HepG2 (cell line): ENCODE data around the gene CCDC6. TPM values are rescaled to one million over a fixed set of nuclear protein-coding genes. Genes with fewer than 3 reads are reported as not detected.

Source experiments
- ATAC-seq: fragments of 200-7000 bp; cut with Tn5 transposase; 3 replicates; pipeline ENCODE4 v1.9.1; 2020; ENCODE audit warnings: mild to moderate bottlenecking, moderate library complexity
- BruUV-seq: library from RNA; stranded (reverse); fragments of 400-500 nt; replicated peaks from 2 replicates; lab custom pipeline; 2021; lab: Mats Ljungman, UMichigan
- CTCF ChIA-PET: fragments of 300-600 bp; formaldehyde crosslinking; extraction: SDS; loops from one replicate; lab custom pipeline; 2021; ENCODE audit warnings: low total read pairs, inconsistent platforms, low intra/inter-chr PET ratio; lab: Yijun Ruan, JAX
- POLR2A ChIA-PET: fragments of 350-600 bp; sonication (Branson Sonifier 250); formaldehyde crosslinking; loops from one replicate; lab custom pipeline; 2020; ENCODE audit warnings: antibody characterized with exemption, inconsistent platforms; lab: Yijun Ruan, JAX
- DNase-seq: peaks from one replicate; pipeline ENCODE4 v3.0.0-alpha.2; 2015; ENCODE audit warnings: low spot score
- FAIRE-seq: peaks from 3 replicates; lab custom pipeline; 2011; peaks lifted over from hg19 to GRCh38; lab: Jason Lieb, UNC
- H2AFZ ChIP-seq: one replicate; pipeline ENCODE4 v1.6.1; 2011; ENCODE audit warnings: low read length, inconsistent platforms
- H3K27ac ChIP-seq: fragments of 300-600 bp; 3 replicates; pipeline ENCODE4 v1.8.0; 2011; ENCODE audit warnings: mixed run types, mild to moderate bottlenecking, mixed read lengths, low read length, inconsistent platforms; ENCODE audit not compliant: insufficient read depth; ENCODE audit errors: extremely low read length
- H3K27me3 ChIP-seq, 2 experiments: fragments of 200-600 bp in 1 of 2; 2 replicates in 1 of 2; 3 replicates in 1 of 2; pipeline versions ENCODE4 v1.6.0 to v1.8.0; 2011; ENCODE audit warnings: low read length in 2 of 2, mild to moderate bottlenecking in 2 of 2, moderate library complexity in 2 of 2, inconsistent platforms in 1 of 2; ENCODE audit not compliant: insufficient read depth in 2 of 2, control insufficient read depth in 1 of 2
- H3K36me3 ChIP-seq, 2 experiments: fragments of 200-600 bp in 1 of 2; replicated peaks in 1 of 2; 2 replicates in 1 of 2; 3 replicates in 1 of 2; pipeline versions ENCODE4 v1.5.1 to v1.8.0; 2011; ENCODE audit warnings: low read length in 2 of 2, inconsistent platforms in 1 of 2; ENCODE audit not compliant: insufficient read depth in 2 of 2, control insufficient read depth in 1 of 2
- H3K4me1 ChIP-seq: 2 replicates; pipeline ENCODE4 v1.5.1; 2012; ENCODE audit warnings: low read length, inconsistent platforms; ENCODE audit not compliant: insufficient read depth
- H3K4me2 ChIP-seq: 2 replicates; pipeline ENCODE4 v1.6.0; 2011; ENCODE audit warnings: low read depth, low read length, inconsistent platforms
- H3K4me3 ChIP-seq, 3 experiments: fragments of 200-600 bp in 1 of 3; sonication (generic), shearing (Covaris generic) in 1 of 3; replicated peaks in 1 of 3; 2 replicates each; pipeline ENCODE4 v1.5.1; 2011 to 2016; ENCODE audit warnings: low read length in 3 of 3, inconsistent platforms in 2 of 3, low read depth in 2 of 3, mild to moderate bottlenecking in 2 of 3, control low read depth in 1 of 3, mixed read lengths in 1 of 3; ENCODE audit not compliant: insufficient read depth in 1 of 3
- H3K79me2 ChIP-seq: one replicate; pipeline ENCODE4 v1.6.1; 2011; ENCODE audit warnings: low read length, inconsistent platforms; ENCODE audit not compliant: insufficient read depth
- H3K9ac ChIP-seq: 2 replicates; pipeline ENCODE4 v1.6.0; 2011; ENCODE audit warnings: mild to moderate bottlenecking, low read depth, low read length, inconsistent platforms; ENCODE audit not compliant: insufficient read depth
- H3K9me3 ChIP-seq: 2 replicates; pipeline ENCODE4 v1.5.1; 2012; ENCODE audit warnings: mild to moderate bottlenecking, low read length
- H4K20me1 ChIP-seq: 2 replicates; pipeline ENCODE4 v1.6.0; 2011; ENCODE audit warnings: inconsistent platforms, mild to moderate bottlenecking, low read length, moderate library complexity; ENCODE audit not compliant: insufficient read depth
- DR1 ChIP-seq: sonication (generic); formaldehyde crosslinking; IDR thresholded peaks from 2 replicates; pipeline ENCODE4 v1.8.0; 2021; ENCODE audit warnings: mild to moderate bottlenecking, missing genetic modification reagents, inconsistent platforms
- ELF1 ChIP-seq: sonication (generic); formaldehyde crosslinking; IDR thresholded peaks from 2 replicates; pipeline ENCODE4 v1.4.0; 2020; ENCODE audit warnings: missing genetic modification reagents
- FLYWCH1 ChIP-seq: sonication (generic); formaldehyde crosslinking; IDR thresholded peaks from 2 replicates; pipeline ENCODE4 v1.8.1; 2023; ENCODE audit warnings: mild to moderate bottlenecking, missing genetic modification reagents
- FOXC1 ChIP-seq: sonication (generic); formaldehyde crosslinking; IDR thresholded peaks from 2 replicates; pipeline ENCODE4 v1.8.0; 2022; ENCODE audit warnings: mild to moderate bottlenecking, missing genetic modification reagents, borderline replicate concordance
- MLLT10 ChIP-seq: sonication (generic); formaldehyde crosslinking; IDR thresholded peaks from 2 replicates; pipeline ENCODE4 v1.4.0; 2020; ENCODE audit warnings: missing genetic modification reagents
- NAIF1 ChIP-seq: sonication (generic); formaldehyde crosslinking; IDR thresholded peaks from 2 replicates; pipeline ENCODE4 v1.5.0; 2020; ENCODE audit warnings: mild to moderate bottlenecking, missing genetic modification reagents, borderline replicate concordance
- SOX6 ChIP-seq, 2 experiments: fragments of 450-650 bp in 1 of 2; sonication (generic) in 1 of 2; formaldehyde crosslinking in 1 of 2; IDR thresholded peaks; 2 replicates each; pipeline versions ENCODE4 v1.4.0 to v1.6.1; 2017 to 2020; ENCODE audit warnings: antibody characterized with exemption in 1 of 2, mild to moderate bottlenecking in 1 of 2, missing genetic modification reagents in 1 of 2
- ZNF496 ChIP-seq: sonication (generic); formaldehyde crosslinking; IDR thresholded peaks from 2 replicates; pipeline ENCODE4 v1.8.1; 2023; ENCODE audit warnings: mild to moderate bottlenecking, moderate library complexity, missing genetic modification reagents; ENCODE audit not compliant: insufficient replicate concordance
- WGBS: methylation state at CpG from one replicate; pipeline ENCODE4 v1.1.6; 2017; ENCODE audit warnings: low lambda C conversion rate; 5-methylcytosine and 5-hydroxymethylcytosine counted together
- in situ Hi-C: cut with HindIII; loops from 2 replicates; pipeline ENCODE4 v1.10.0; 2017; ENCODE audit warnings: low pct_unique_long_range_greater_than_20kb; ENCODE audit not compliant: extremely low pct_ligation_motif_present
- intact Hi-C: fragments of 100-400 bp; cut with micrococcal nuclease; formaldehyde crosslinking; loops from one replicate; pipeline ENCODE4 v1.10.0; 2022; ENCODE audit not compliant: unreplicated experiment
- polyA plus RNA-seq, 8 experiments: library from polyadenylated mRNA; depleted of rRNA in 3 of 8; stranded (reverse) in 7 of 8; unstranded in 1 of 8; fragments of >200 nt; fragmentation: Illumina TruSeq in 4 of 8; extraction: Trizol in 4 of 8; gene quantifications; 2 replicates each; pipeline versions ENCODE4 v1.2.1 to v1.2.3, GENCODE V29; 2011 to 2016; ENCODE audit warnings: low read depth in 4 of 8, missing spikeins in 1 of 8, mixed read lengths in 1 of 8; ENCODE audit not compliant: insufficient read depth in 1 of 8
- total RNA-seq, 5 experiments: library from RNA; depleted of rRNA; stranded (reverse); fragments of >200 nt; fragmentation: Illumina TruSeq; extraction: Trizol; gene quantifications; 2 replicates each; pipeline ENCODE4 v1.2.3, GENCODE V29; 2016; ENCODE audit warnings: low read depth in 1 of 5
- TF ChIP-seq, protein P1 (sequence below): sonication (generic); formaldehyde crosslinking; IDR thresholded peaks from 2 replicates; pipeline ENCODE4 v1.5.1; 2020; ENCODE audit warnings: missing genetic modification reagents, mild to moderate bottlenecking, borderline replicate concordance
- TF ChIP-seq, protein P2 (sequence below): IDR thresholded peaks from 2 replicates; pipeline ENCODE4 v1.6.1; 2016; ENCODE audit warnings: missing biosample characterization, missing genetic modification reagents, low read depth
- TF ChIP-seq, protein P3 (sequence below): sonication (generic); formaldehyde crosslinking; IDR thresholded peaks from 2 replicates; pipeline ENCODE4 v1.4.0; 2020; ENCODE audit warnings: mild to moderate bottlenecking, missing genetic modification reagents
- TF ChIP-seq, protein P4 (sequence below): sonication (generic); formaldehyde crosslinking; IDR thresholded peaks from 2 replicates; pipeline ENCODE4 v1.4.0; 2020; ENCODE audit warnings: mild to moderate bottlenecking, missing genetic modification reagents
- TF ChIP-seq, protein P5 (sequence below): sonication (generic); formaldehyde crosslinking; IDR thresholded peaks from 2 replicates; pipeline ENCODE4 v1.4.0; 2020; ENCODE audit warnings: missing genetic modification reagents

CCDC6 gene
- total and polyA plus RNA-seq, 2 of the 13 experiments (the other 11 are each of a cell fraction or from before 2014, with no cell fraction given), result 17.9 to 18.3 TPM

DNA sequence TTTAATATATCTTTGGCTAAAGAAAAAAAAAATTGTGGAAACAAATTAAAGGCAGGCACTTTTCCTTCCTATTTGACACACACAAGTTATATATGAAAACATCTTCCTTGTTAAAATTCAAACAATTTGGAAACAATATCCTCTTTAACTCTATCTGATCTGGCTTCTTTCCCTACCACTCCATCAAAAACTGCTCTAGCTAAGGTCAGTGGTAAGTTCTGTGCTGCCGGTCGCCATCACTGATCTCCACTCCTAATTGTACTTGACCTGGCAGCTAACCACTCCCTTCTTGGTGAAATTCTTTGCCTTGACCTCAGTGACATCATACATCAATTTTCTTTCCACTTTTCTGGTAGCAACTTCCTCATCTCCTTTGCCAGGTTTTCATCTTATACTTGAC is 105.2 kb downstream of the CCDC6 start:
- intact Hi-C loops (no loop called here), in situ Hi-C loops (loop anchor here (25.0 kb wide), 1 partner anchor 1014 kb away; no protein-coding TSS in a partner anchor)
- H3K27me3 ChIP-seq, result no peaks in the 10 kb centered on the region
- no peak overlapping the region for H3K27ac ChIP-seq
- H2AFZ ChIP-seq, result no peak overlapping the region
- H3K9me3 ChIP-seq, result no peaks in the 10 kb centered on the region
- H3K4me2 ChIP-seq, result no peak overlapping the region
- no peak for DNase-seq
- FAIRE-seq, result no peak
- H4K20me1 ChIP-seq, result no peaks in the 10 kb centered on the region
- no peak for ATAC-seq
- no peaks in the 10 kb centered on the region for H3K4me1 ChIP-seq
- CTCF ChIA-PET, result no interaction called here
- no peak for TF ChIP-seq FOXC1
- no peak for TF ChIP-seq DR1 (CRISPR knock-in tag)
- TF ChIP-seq ZNF496 (CRISPR knock-in tag), result no peak
- TF ChIP-seq, protein P1, sequence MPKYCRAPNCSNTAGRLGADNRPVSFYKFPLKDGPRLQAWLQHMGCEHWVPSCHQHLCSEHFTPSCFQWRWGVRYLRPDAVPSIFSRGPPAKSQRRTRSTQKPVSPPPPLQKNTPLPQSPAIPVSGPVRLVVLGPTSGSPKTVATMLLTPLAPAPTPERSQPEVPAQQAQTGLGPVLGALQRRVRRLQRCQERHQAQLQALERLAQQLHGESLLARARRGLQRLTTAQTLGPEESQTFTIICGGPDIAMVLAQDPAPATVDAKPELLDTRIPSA (CRISPR knock-in tag), result no peak
- TF ChIP-seq, protein P2, sequence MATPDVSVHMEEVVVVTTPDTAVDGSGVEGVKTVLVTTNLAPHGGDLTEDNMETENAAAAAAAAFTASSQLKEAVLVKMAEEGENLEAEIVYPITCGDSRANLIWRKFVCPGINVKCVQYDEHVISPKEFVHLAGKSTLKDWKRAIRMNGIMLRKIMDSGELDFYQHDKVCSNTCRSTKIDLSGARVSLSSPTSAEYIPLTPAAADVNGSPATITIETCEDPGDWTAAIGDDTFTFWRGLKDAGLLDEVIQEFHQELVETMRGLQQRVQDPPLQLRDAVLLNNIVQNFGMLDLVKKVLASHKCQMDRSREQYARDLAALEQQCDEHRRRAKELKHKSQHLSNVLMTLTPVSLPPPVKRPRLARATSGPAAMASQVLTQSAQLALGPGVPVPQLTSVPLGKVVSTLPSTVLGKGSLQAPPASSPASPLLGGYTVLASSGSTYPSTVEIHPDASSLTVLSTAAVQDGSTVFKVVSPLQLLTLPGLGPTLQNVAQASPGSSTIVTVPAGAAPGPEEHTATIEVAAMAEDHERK (CRISPR knock-in tag), result no peak
- TF ChIP-seq, protein P3, sequence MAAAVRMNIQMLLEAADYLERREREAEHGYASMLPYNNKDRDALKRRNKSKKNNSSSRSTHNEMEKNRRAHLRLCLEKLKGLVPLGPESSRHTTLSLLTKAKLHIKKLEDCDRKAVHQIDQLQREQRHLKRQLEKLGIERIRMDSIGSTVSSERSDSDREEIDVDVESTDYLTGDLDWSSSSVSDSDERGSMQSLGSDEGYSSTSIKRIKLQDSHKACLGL (CRISPR knock-in tag), result no peak
- no peak for TF ChIP-seq SOX6 (IDR thresholded peaks at IDR 0.05)
- TF ChIP-seq SOX6 (CRISPR knock-in tag; IDR thresholded peaks at IDR 0.05), result no peak
- TF ChIP-seq FLYWCH1 (CRISPR knock-in tag), result no peak
- TF ChIP-seq, protein P4, sequence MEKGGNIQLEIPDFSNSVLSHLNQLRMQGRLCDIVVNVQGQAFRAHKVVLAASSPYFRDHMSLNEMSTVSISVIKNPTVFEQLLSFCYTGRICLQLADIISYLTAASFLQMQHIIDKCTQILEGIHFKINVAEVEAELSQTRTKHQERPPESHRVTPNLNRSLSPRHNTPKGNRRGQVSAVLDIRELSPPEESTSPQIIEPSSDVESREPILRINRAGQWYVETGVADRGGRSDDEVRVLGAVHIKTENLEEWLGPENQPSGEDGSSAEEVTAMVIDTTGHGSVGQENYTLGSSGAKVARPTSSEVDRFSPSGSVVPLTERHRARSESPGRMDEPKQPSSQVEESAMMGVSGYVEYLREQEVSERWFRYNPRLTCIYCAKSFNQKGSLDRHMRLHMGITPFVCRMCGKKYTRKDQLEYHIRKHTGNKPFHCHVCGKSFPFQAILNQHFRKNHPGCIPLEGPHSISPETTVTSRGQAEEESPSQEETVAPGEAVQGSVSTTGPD (CRISPR knock-in tag), result no peak
- TF ChIP-seq, protein P5, sequence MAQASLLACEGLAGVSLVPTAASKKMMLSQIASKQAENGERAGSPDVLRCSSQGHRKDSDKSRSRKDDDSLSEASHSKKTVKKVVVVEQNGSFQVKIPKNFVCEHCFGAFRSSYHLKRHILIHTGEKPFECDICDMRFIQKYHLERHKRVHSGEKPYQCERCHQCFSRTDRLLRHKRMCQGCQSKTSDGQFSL (CRISPR knock-in tag), result no peak
- no peak for TF ChIP-seq NAIF1 (CRISPR knock-in tag)
- TF ChIP-seq ELF1 (CRISPR knock-in tag), result no peak
- TF ChIP-seq MLLT10 (CRISPR knock-in tag), result no peak
- no peak overlapping the region for H3K9ac ChIP-seq
- no peak overlapping the region for H3K4me3 ChIP-seq
- no peaks in the 10 kb centered on the region for H3K79me2 ChIP-seq
- POLR2A ChIA-PET, result no interaction called here
- H3K36me3 ChIP-seq, result peaks cover 10 to 58% of the 10 kb centered on the region in 2 experiments
- no TSS peak for BruUV-seq
- 98% methylated on average over 2 of the region's 2 CpGs for WGBS
